K562 (cell line): ENCODE measurements around the gene OR2AT4. TPM values are rescaled to one million over a fixed set of nuclear protein-coding genes. Genes with fewer than 3 reads are reported as not detected.

Experiments used
- ARID1B ChIP-seq: fragments of 450-650 bp; IDR thresholded peaks from 2 replicates; pipeline ENCODE4 v1.6.1; 2016; ENCODE audit warnings: antibody characterized with exemption, mild to moderate bottlenecking, inconsistent platforms
- BCOR ChIP-seq: fragments of 450-650 bp; IDR thresholded peaks from 2 replicates; pipeline ENCODE4 v1.6.1; 2016
- CGGBP1 ChIP-seq: fragments of 250-450 bp; sonication (Bioruptor Pico); IDR thresholded peaks from 2 replicates; pipeline ENCODE4 v1.9.0; 2021; ENCODE audit warnings: mild to moderate bottlenecking
- CHD4 ChIP-seq: fragments of 200-600 bp; sonication (generic); IDR thresholded peaks from 3 replicates; pipeline ENCODE4 v1.6.1; 2012; ENCODE audit warnings: low read depth, mild to moderate bottlenecking, mixed read lengths, low read length, inconsistent platforms; ENCODE audit not compliant: insufficient read depth, insufficient replicate concordance, poor library complexity, severe bottlenecking
- CREB1 ChIP-seq, 2 experiments: sonication (generic) in 1 of 2; formaldehyde crosslinking in 1 of 2; IDR thresholded peaks; 2 replicates each; pipeline versions ENCODE4 v1.6.1 to v1.8.0; 2012 to 2022; ENCODE audit warnings: inconsistent platforms in 1 of 2, mild to moderate bottlenecking in 1 of 2, missing genetic modification reagents in 1 of 2, moderate library complexity in 1 of 2
- MITF ChIP-seq: IDR thresholded peaks from 2 replicates; pipeline ENCODE4 v1.6.1; 2014; ENCODE audit warnings: antibody characterized with exemption
- POLR2AphosphoS5 ChIP-seq: IDR thresholded peaks from 2 replicates; pipeline ENCODE4 v1.6.1; 2011; ENCODE audit warnings: mild to moderate bottlenecking, low read depth, low read length, moderate library complexity; ENCODE audit not compliant: control insufficient read depth, insufficient read depth
- RCOR1 ChIP-seq, 2 experiments: IDR thresholded peaks; 2 replicates each; pipeline ENCODE4 v1.6.1; 2012; ENCODE audit warnings: low read depth in 2 of 2, low read length in 2 of 2, borderline replicate concordance in 1 of 2, improper control_type of control experiment in 1 of 2
- RFX7 ChIP-seq: fragments of 250-450 bp; sonication (Bioruptor Pico); IDR thresholded peaks from 2 replicates; pipeline ENCODE4 v1.5.1; 2021; ENCODE audit warnings: mild to moderate bottlenecking
- SAFB2 ChIP-seq: fragments of 200-400 bp; formaldehyde crosslinking; IDR thresholded peaks from 2 replicates; pipeline ENCODE4 v1.6.1; 2018; ENCODE audit warnings: borderline replicate concordance, low read length, low read depth, moderate library complexity; ENCODE audit not compliant: severe bottlenecking
- SMARCA4 ChIP-seq: fragments of 450-650 bp; IDR thresholded peaks from 2 replicates; pipeline ENCODE4 v1.6.1; 2016
- STAT5A ChIP-seq: IDR thresholded peaks from 2 replicates; pipeline ENCODE4 v1.6.1; 2012; ENCODE audit warnings: low read length, inconsistent platforms, borderline replicate concordance
- TFAM ChIP-seq: fragments of 250-450 bp; sonication (Bioruptor Pico); conservative IDR thresholded peaks from 2 replicates; pipeline ENCODE4 v1.5.0; 2021; ENCODE audit warnings: mild to moderate bottlenecking, moderate library complexity
- ZNF318 ChIP-seq, 2 experiments: fragments of 450-650 bp; IDR thresholded peaks; 2 replicates each; pipeline ENCODE4 v1.6.1; 2016; ENCODE audit warnings: mild to moderate bottlenecking in 2 of 2, borderline replicate concordance in 1 of 2, low read depth in 1 of 2, moderate library complexity in 1 of 2
- polyA plus RNA-seq, 8 experiments: library from polyadenylated mRNA; depleted of rRNA in 4 of 8; stranded (reverse) in 5 of 8; unstranded in 3 of 8; fragments of >200 nt; fragmentation: Nextera tagmentation in 2 of 8; fragmentation: Illumina TruSeq in 1 of 8; extraction: Ambion mirVana in 2 of 8; extraction: Trizol in 1 of 8; gene quantifications; 2 replicates each; pipeline versions ENCODE4 v1.2.1 to v1.2.3, GENCODE V29; 2011 to 2014; ENCODE audit warnings: inconsistent platforms in 1 of 8, missing spikeins in 1 of 8
- total RNA-seq, 7 experiments: library from RNA; depleted of rRNA in 6 of 7; stranded (reverse); fragments of >200 nt in 6 of 7; fragmentation: Illumina TruSeq in 2 of 7; extraction: Trizol in 2 of 7; gene quantifications; 2 replicates each; pipeline versions ENCODE4 v1.2.1 to v1.2.3, GENCODE V29; 2011 to 2021; ENCODE audit warnings: low replicate concordance in 1 of 7
- TF ChIP-seq, protein P1 (sequence below): sonication (generic); formaldehyde crosslinking; IDR thresholded peaks from 2 replicates; pipeline ENCODE4 v1.5.0; 2020; ENCODE audit warnings: missing genetic modification reagents
- TF ChIP-seq, protein P2 (sequence below): fragments of 450-650 bp; IDR thresholded peaks from 2 replicates; pipeline ENCODE4 v1.6.1; 2016; ENCODE audit warnings: missing biosample characterization, missing genetic modification characterization

Gene OR2AT4
- total and polyA plus RNA-seq, 9 of the 15 experiments (the other 6 are each of a cell fraction or from before 2014, with no cell fraction given), result 0.86 to 3.1 (median 2.0) TPM

- TF ChIP-seq, protein P1, sequence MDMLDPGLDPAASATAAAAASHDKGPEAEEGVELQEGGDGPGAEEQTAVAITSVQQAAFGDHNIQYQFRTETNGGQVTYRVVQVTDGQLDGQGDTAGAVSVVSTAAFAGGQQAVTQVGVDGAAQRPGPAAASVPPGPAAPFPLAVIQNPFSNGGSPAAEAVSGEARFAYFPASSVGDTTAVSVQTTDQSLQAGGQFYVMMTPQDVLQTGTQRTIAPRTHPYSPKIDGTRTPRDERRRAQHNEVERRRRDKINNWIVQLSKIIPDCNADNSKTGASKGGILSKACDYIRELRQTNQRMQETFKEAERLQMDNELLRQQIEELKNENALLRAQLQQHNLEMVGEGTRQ (CRISPR knock-in tag), result no peak
- TF ChIP-seq, protein P2, sequence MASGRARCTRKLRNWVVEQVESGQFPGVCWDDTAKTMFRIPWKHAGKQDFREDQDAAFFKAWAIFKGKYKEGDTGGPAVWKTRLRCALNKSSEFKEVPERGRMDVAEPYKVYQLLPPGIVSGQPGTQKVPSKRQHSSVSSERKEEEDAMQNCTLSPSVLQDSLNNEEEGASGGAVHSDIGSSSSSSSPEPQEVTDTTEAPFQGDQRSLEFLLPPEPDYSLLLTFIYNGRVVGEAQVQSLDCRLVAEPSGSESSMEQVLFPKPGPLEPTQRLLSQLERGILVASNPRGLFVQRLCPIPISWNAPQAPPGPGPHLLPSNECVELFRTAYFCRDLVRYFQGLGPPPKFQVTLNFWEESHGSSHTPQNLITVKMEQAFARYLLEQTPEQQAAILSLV (tag), result no peak
- TF ChIP-seq STAT5A (peak; percentile 35; the same call in 1 of the 2 replicates), ARID1B (peak; percentile 89), CGGBP1 (CRISPR knock-in tag) (no peak), POLR2AphosphoS5 (peak; percentile 47; the same call in 1 of the 2 replicates), CREB1 (IDR thresholded peaks at IDR 0.05) (no peak), CREB1 (CRISPR knock-in tag; IDR thresholded peaks at IDR 0.05) (no peak), CHD4 (no peak), ZNF318 (IDR thresholded peaks at IDR 0.05; ENCODE audit: borderline replicate concordance in 1 of 2, low read depth in 1 of 2) (no peak), BCOR (no peak), SMARCA4 (peak; percentile 71), RCOR1 (IDR thresholded peaks at IDR 0.05; ENCODE audit: borderline replicate concordance in 1 of 2, low read depth in 2 of 2, low read length in 2 of 2) (0 out of 4 replicates have a peak, but pooled peaks of 1 of the 2 experiments have one; percentile 25), MITF (no peak), SAFB2 (no peak), TFAM (CRISPR knock-in tag) (no peak), RFX7 (CRISPR knock-in tag) (no peak)
Observed at GRCh38 chr11:75059299-75059698, 37.4 kb downstream of the OR2AT4 start (continued).
